ENCODE results near the gene KIF26B. TPM values are rescaled to one million over a fixed set of nuclear protein-coding genes. Genes with fewer than 3 reads are reported as not detected.
A peak's percentile ranks its signal among the peaks of the same experiment; 100 is the strongest.

The KIF26B gene
- total RNA-seq, 1 experiment from 2014 or later, result 0.04 TPM

GRCh38 chr1:245256528-245256927 is 101.7 kb downstream of the KIF26B start:
- Histone ChIP-seq H3K4me1 (ENCODE audit: insufficient read depth, low read length) (peaks cover 12% of the 10 kb centered on the region), H3K9ac (ENCODE audit: low read length) (no peak overlapping the region), H3F3A (ENCODE audit: low read length, unreplicated experiment) (no peaks in the 10 kb centered on the region), H3K4me2 (ENCODE audit: low read length) (no peak overlapping the region), H3K36me3 (ENCODE audit: low read depth, low read length) (no peaks in the 10 kb centered on the region), H3K79me2 (ENCODE audit: low read length) (no peaks in the 10 kb centered on the region), H4K20me1 (ENCODE audit: low read length) (no peaks in the 10 kb centered on the region), H3K9me3 (ENCODE audit: low read length) (no peaks in the 10 kb centered on the region), H3K4me3 (ENCODE audit: low read length) (no peak overlapping the region), H3K9me2 (replicated peaks; ENCODE audit: low read length) (no peaks in the 10 kb centered on the region), H3K27me3 (ENCODE audit: low read length) (peaks cover 50% of the 10 kb centered on the region), H2AFZ (ENCODE audit: low read length) (no peak overlapping the region), H3K27ac (ENCODE audit: low read length) (no peak overlapping the region)
- intact Hi-C loops (cut with micrococcal nuclease), result no loop called here
- TF ChIP-seq CTCF (conservative IDR thresholded peaks at IDR 0.05; ENCODE audit: low read depth, low read length), result no peak
- no peak for TF ChIP-seq EZH2phosphoT487 (IDR thresholded peaks at IDR 0.05; ENCODE audit: borderline replicate concordance, low read length)
- TF ChIP-seq EZH2 (IDR thresholded peaks at IDR 0.05; ENCODE audit: low read length, unreplicated experiment), result no peak
- ATAC-seq, result no peak
- ChIA-PET CTCF (no interaction called here), POLR2A (ENCODE audit: unreplicated experiment) (no interaction called here)
- BruUV-seq (replicated peaks), result no TSS peak
- no peak for DNase-seq

GRCh38 chr1:245258271-245258920 is 103.6 kb downstream of the KIF26B start:
- ATAC-seq (peak; percentile 83), DNase-seq (peak; percentile 70)
- no TSS peak for BruUV-seq (replicated peaks)
- H3K9me3 ChIP-seq (ENCODE audit: low read length), result no peaks in the 10 kb centered on the region
- H3K36me3 ChIP-seq (ENCODE audit: low read depth, low read length), result no peaks in the 10 kb centered on the region
- TF ChIP-seq CTCF (conservative IDR thresholded peaks at IDR 0.05; ENCODE audit: low read depth, low read length) (no peak), EZH2phosphoT487 (IDR thresholded peaks at IDR 0.05; ENCODE audit: borderline replicate concordance, low read length) (no peak), EZH2 (IDR thresholded peaks at IDR 0.05; ENCODE audit: low read length, unreplicated experiment) (no peak)
- no peak overlapping the region for H3K9ac ChIP-seq (ENCODE audit: low read length)
- H3K4me2 ChIP-seq (ENCODE audit: low read length), result peak overlapping the region; percentile 65
- H3F3A ChIP-seq (ENCODE audit: low read length, unreplicated experiment), result no peaks in the 10 kb centered on the region
- H2AFZ ChIP-seq (ENCODE audit: low read length), result no peak overlapping the region
- H4K20me1 ChIP-seq (ENCODE audit: low read length), result no peaks in the 10 kb centered on the region
- H3K4me1 ChIP-seq (ENCODE audit: insufficient read depth, low read length), result peaks cover 12% of the 10 kb centered on the region
- no peak overlapping the region for H3K27ac ChIP-seq (ENCODE audit: low read length)
- H3K79me2 ChIP-seq (ENCODE audit: low read length), result no peaks in the 10 kb centered on the region
- CTCF ChIA-PET, result interaction anchor here (0.7 kb wide), 1 partner anchor 197 kb away, joined by 3 read pairs; no protein-coding TSS in a partner anchor
- H3K27me3 ChIP-seq (ENCODE audit: low read length), result peaks cover 62% of the 10 kb centered on the region
- POLR2A ChIA-PET (ENCODE audit: unreplicated experiment), result no interaction called here
- H3K9me2 ChIP-seq (replicated peaks; ENCODE audit: low read length), result no peaks in the 10 kb centered on the region
- intact Hi-C loops (cut with micrococcal nuclease), result no loop called here
- peak overlapping the region; percentile 36; the same call in 1 of the 2 replicates for H3K4me3 ChIP-seq (ENCODE audit: low read length)

GRCh38 chr1:245260110-245260882 is 105.5 kb downstream of the KIF26B start:
- no peaks in the 10 kb centered on the region for H3K9me3 ChIP-seq (ENCODE audit: low read length)
- BruUV-seq (replicated peaks), result no TSS peak
- no peaks in the 10 kb centered on the region for H3F3A ChIP-seq (ENCODE audit: low read length, unreplicated experiment)
- no peak for ATAC-seq
- POLR2A ChIA-PET (ENCODE audit: unreplicated experiment), result no interaction called here
- H3K4me1 ChIP-seq (ENCODE audit: insufficient read depth, low read length), result peaks cover 12% of the 10 kb centered on the region
- no peak overlapping the region for H3K9ac ChIP-seq (ENCODE audit: low read length)
- no peaks in the 10 kb centered on the region for H3K36me3 ChIP-seq (ENCODE audit: low read depth, low read length)
- peaks cover 66% of the 10 kb centered on the region for H3K27me3 ChIP-seq (ENCODE audit: low read length)
- TF ChIP-seq EZH2 (IDR thresholded peaks at IDR 0.05; ENCODE audit: low read length, unreplicated experiment) (no peak), EZH2phosphoT487 (IDR thresholded peaks at IDR 0.05; ENCODE audit: borderline replicate concordance, low read length) (no peak), CTCF (conservative IDR thresholded peaks at IDR 0.05; ENCODE audit: low read depth, low read length) (no peak)
- CTCF ChIA-PET, result no interaction called here
- H3K4me3 ChIP-seq (ENCODE audit: low read length), result no peak overlapping the region
- no peaks in the 10 kb centered on the region for H3K79me2 ChIP-seq (ENCODE audit: low read length)
- no peaks in the 10 kb centered on the region for H3K9me2 ChIP-seq (replicated peaks; ENCODE audit: low read length)
- no peaks in the 10 kb centered on the region for H4K20me1 ChIP-seq (ENCODE audit: low read length)
- no peak overlapping the region for H3K27ac ChIP-seq (ENCODE audit: low read length)
- no peak for DNase-seq
- no peak overlapping the region for H3K4me2 ChIP-seq (ENCODE audit: low read length)
- H2AFZ ChIP-seq (ENCODE audit: low read length), result no peak overlapping the region
- intact Hi-C loops (cut with micrococcal nuclease), result no loop called here
